Measurements from ENCODE around the gene PPP4R2. TPM values are rescaled to one million over a fixed set of nuclear protein-coding genes. Genes with fewer than 3 reads are reported as not detected.

PPP4R2 gene
- polyA plus RNA-seq, 3 donors, result 6.5 to 31.5 (median 20.1) TPM

- H3K27ac ChIP-seq (ENCODE audit: low read depth, low read length), result no peak overlapping the region
- WGBS, 3 donors, result 49 to 92% (median 66%) methylated on average over 6 of the region's 6 CpGs
Measured at GRCh38 chr3:73094129-73094528, 97.5 kb downstream of the PPP4R2 start.

- 60 to 70% (median 64%) methylated on average over 12 of the region's 12 CpGs for WGBS, 3 donors
- no peak overlapping the region for H3K27ac ChIP-seq (ENCODE audit: low read depth, low read length)
Measured at GRCh38 chr3:73094951-73095350, 98.3 kb downstream of the PPP4R2 start.

- 81 to 86% (median 84%) methylated on average over 2 of the region's 2 CpGs for WGBS, 3 donors
- no peak overlapping the region for H3K27ac ChIP-seq (ENCODE audit: low read depth, low read length)
Measured at GRCh38 chr3:73096169-73096568, 99.6 kb downstream of the PPP4R2 start.

GRCh38 chr3:73098026-73098425, 101.4 kb downstream of the PPP4R2 start:
- 90 to 97% (median 97%) methylated on average over 2 of the region's 2 CpGs for WGBS, 3 donors
- no peak overlapping the region for H3K27ac ChIP-seq (ENCODE audit: low read depth, low read length)

GRCh38 chr3:73098873-73099272, 102.3 kb downstream of the PPP4R2 start:
- WGBS, 3 donors, result 75 to 90% (median 76%) methylated on average over 1 of the region's 1 CpG
- no peak overlapping the region for H3K27ac ChIP-seq (ENCODE audit: low read depth, low read length)

- no peak overlapping the region for H3K27ac ChIP-seq (ENCODE audit: low read depth, low read length)
- 18 to 28% (median 21%) methylated on average over 9 of the region's 9 CpGs for WGBS, 3 donors
Measured at GRCh38 chr3:73100741-73101559, 104.3 kb downstream of the PPP4R2 start.

- WGBS, 3 donors, result 56 to 60% (median 58%) methylated on average over 2 of the region's 2 CpGs
- H3K27ac ChIP-seq (ENCODE audit: low read depth, low read length), result no peak overlapping the region
Measured at GRCh38 chr3:73101881-73102280, 105.3 kb downstream of the PPP4R2 start.

GRCh38 chr3:73107215-73107614, 110.6 kb downstream of the PPP4R2 start:
- no peak overlapping the region for H3K27ac ChIP-seq (ENCODE audit: low read depth, low read length)
- 86 to 95% (median 87%) methylated on average over 3 of the region's 3 CpGs for WGBS, 3 donors

- 78 to 91% (median 83%) methylated on average over 5 of the region's 5 CpGs for WGBS, 3 donors
Measured at GRCh38 chr3:73107676-73108187, 111.1 kb downstream of the PPP4R2 start.

GRCh38 chr3:73108750-73109149, 112.1 kb downstream of the PPP4R2 start:
- WGBS, 3 donors, result 92 to 95% (median 95%) methylated on average over 3 of the region's 3 CpGs

More at GRCh38 chr3:73107676-73108187, 111.1 kb downstream of the PPP4R2 start:
- no peak overlapping the region for H3K27ac ChIP-seq (ENCODE audit: low read depth, low read length)

GRCh38 chr3:73110530-73110929, 113.9 kb downstream of the PPP4R2 start:
- WGBS, 3 donors, result 82 to 88% (median 87%) methylated on average over 20 of the region's 20 CpGs
- no peak overlapping the region for H3K27ac ChIP-seq (ENCODE audit: low read depth, low read length)

More at GRCh38 chr3:73108750-73109149, 112.1 kb downstream of the PPP4R2 start:
- H3K27ac ChIP-seq (ENCODE audit: low read depth, low read length), result no peak overlapping the region

GRCh38 chr3:73114711-73115110, 118.1 kb downstream of the PPP4R2 start:
- H3K27ac ChIP-seq (ENCODE audit: low read depth, low read length), result no peak overlapping the region
- 71 to 79% (median 79%) methylated on average over 3 of the region's 3 CpGs for WGBS, 3 donors

GRCh38 chr3:73115806-73116205, 119.2 kb downstream of the PPP4R2 start:
- 67 to 87% (median 73%) methylated on average over 2 of the region's 2 CpGs for WGBS, 3 donors
- no peak overlapping the region for H3K27ac ChIP-seq (ENCODE audit: low read depth, low read length)

Other genes starting within 250 kb of the PPP4R2 start
- gene SHQ1, start 148.4 kb upstream of the PPP4R2 start, polyA plus RNA-seq, result 1 to 10 TPM; 5.0 to 8.4 (median 6.5) TPM
- gene GXYLT2, start 108.8 kb upstream of the PPP4R2 start, polyA plus RNA-seq, result 10 to 100 TPM in 1 of 3 donors, 1 to 10 TPM in 1, under 1 TPM in 1; 0.58 to 17.5 (median 3.3) TPM
- 1 to 10 TPM in 1 of 3 donors, under 1 TPM in 2; 0.34 to 1.1 (median 0.66) TPM for gene EBLN2, start 64.8 kb downstream of the PPP4R2 start, polyA plus RNA-seq

Measured in adipose tissue (tissue), 3 donors.